GM18526 (cell line): ENCODE results near the gene CCBE1.

Experiments
- POLR2A ChIP-seq: IDR thresholded peaks from 3 replicates; pipeline ENCODE4 v1.6.1; 2011; ENCODE audit not compliant: insufficient read length; ENCODE audit errors: extremely low read depth

Gene CCBE1

DNA sequence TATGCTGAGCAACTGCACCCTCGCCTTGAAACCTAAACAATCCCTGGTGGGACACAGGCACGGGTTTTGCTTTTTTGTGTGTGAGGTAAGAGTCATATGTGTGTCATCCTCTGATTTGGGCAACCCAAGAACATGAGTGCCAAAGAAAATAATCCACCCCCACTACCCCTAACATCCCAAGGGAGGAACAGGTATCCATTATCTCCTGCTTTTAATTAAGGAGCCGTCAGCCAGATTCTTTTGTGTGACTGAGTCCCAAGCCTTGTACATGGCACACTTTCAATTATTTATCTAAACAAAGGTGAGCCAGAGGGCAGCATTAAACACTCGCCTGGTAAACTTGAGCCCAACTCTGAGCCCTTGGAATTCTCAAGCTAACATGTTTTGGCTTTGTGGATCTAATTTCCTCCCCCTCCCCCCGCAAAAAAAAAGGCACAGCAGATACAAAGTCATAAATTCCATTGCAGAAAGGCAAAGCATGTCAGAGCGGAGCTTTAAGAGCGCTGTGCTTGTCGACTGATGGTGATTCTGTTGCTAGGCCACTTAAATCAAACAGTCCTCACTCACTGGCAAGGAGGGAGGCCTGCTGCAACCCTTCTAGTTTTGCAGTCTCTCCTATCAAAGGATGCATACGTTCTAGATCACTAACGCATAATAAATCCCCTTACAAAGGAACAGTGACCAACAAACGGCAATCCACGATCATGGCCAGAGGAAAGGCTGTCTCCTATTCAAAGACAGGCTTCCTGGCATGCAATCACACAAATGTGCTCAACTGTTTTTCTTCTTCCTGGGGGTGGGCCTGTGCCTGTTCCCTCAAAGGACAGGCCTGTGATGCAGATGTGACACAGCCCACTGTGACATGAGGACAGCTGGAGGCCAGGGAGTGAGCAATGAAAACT is 194.7 kb downstream of the CCBE1 start:
- no peak for TF ChIP-seq POLR2A

- TF ChIP-seq POLR2A: no peak
These were observed 195.3 kb downstream of the CCBE1 start for GRCh38 chr18:59501920-59502273.

- no peak for TF ChIP-seq POLR2A
These were observed 196.5 kb downstream of the CCBE1 start for GRCh38 chr18:59500765-59501164.

- TF ChIP-seq POLR2A: no peak
These were observed 198.6 kb downstream of the CCBE1 start for GRCh38 chr18:59498506-59499086.

DNA sequence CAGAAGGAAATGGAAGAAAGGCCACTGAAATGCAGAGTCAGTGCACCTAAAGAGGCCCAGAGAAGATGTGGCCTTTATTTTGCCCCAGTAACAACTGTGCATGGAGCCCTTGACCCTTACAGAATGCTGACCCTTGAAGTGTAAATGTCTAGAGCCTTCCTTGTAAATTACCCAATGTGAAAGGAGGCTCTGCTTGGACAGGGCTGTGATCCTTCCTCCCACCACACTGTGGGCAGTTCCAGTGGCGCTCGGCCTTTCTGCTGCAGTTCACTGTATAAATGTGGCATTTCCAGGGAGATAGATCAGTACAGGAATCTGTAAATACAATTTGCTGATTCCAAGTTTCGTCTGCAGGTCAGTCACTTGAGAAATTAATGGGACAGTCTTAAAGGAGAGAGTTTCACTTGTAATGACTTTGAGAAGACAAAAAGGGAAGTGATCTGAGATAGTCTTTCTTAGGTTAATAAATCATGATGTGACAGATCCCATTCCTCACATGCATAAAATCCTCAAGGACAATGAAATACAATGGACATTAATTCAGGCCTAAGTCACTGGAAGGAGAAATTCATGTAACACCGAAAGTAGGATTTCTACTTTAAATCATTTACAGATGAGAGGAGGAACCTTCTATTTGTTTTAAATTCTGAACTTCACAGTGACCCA is 204.3 kb downstream of the CCBE1 start:
- no peak for TF ChIP-seq POLR2A

DNA sequence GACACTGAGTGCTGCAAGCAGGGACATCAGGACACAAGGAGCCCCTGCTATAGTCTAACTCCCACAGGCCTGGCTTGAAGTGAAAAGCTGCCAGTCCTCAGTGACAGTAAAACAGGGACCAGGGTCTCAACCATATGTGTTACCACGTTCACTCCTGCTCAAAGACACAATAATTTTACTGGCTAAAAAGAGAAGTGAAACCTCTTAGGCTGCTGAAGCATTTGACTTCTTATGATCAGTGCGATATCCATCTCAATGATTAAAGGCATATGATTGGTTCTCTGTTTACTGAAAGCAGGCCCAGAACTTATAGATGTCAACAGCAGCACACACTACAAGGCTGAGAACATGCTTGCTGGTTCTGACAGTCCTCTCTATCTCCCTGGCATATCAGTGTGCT is 208.3 kb downstream of the CCBE1 start:
- TF ChIP-seq POLR2A: no peak

- TF ChIP-seq POLR2A: no peak
These were observed 211.8 kb downstream of the CCBE1 start for GRCh38 chr18:59485382-59485781.

DNA sequence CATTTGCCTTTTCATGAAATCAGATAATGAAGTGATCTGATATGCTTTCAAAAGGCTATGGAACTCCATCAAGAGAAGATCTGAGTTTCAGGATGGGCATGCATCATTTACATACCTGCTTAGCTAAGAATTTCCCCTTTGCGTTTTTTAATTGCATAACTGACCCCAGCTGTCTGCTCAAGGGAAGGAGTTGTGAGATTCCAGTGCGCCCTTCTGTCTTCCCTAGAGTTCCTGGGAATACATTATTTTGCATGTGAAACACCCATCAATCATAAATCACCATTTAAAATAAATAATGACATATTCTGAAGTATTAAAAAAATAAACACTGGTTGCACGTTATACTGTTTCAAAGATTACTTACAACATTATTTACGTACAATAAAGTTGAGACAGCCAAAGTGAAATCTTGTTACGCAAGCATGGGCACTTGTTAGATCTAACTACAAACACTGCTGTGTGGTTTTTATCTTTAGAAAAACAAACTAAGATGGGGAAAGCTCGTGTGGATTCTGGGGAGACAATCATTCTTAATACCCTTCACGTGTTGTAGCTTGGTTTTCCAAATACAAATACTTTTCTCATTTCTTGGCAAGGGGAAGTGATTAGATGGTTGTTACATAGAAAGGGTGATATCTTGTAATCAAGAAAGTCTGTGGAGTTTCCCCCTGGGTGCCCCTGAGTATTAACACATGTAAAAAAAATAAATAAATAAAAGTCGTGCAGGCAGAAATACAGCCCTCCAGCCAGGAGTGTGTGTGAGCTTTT is 212.5 kb downstream of the CCBE1 start:
- TF ChIP-seq POLR2A: no peak

- no peak for TF ChIP-seq POLR2A
These were observed 213.1 kb downstream of the CCBE1 start for GRCh38 chr18:59484131-59484530.

- no peak for TF ChIP-seq POLR2A
These were observed 215.8 kb downstream of the CCBE1 start for GRCh38 chr18:59481436-59481835.

DNA sequence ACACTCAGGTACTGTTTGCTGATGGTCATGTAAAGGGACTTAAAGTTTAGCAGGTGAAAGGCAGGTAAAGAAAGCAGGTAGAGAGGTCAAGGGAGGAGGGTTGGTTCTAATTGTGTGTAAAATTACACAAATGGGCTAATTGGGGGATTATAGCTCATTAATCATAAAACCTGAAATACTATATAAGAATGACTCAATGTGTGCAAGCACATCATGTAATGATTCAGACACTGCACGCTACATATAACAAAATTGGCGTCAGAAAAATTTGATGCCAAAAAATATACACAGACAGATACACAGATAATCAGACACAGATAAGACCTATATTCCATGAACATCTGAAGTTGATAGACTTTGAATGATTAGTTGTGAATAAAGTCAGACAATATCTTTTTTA is 217.4 kb downstream of the CCBE1 start:
- no peak for TF ChIP-seq POLR2A

- TF ChIP-seq POLR2A: no peak
These were observed 218.6 kb downstream of the CCBE1 start for GRCh38 chr18:59478591-59478990.

DNA sequence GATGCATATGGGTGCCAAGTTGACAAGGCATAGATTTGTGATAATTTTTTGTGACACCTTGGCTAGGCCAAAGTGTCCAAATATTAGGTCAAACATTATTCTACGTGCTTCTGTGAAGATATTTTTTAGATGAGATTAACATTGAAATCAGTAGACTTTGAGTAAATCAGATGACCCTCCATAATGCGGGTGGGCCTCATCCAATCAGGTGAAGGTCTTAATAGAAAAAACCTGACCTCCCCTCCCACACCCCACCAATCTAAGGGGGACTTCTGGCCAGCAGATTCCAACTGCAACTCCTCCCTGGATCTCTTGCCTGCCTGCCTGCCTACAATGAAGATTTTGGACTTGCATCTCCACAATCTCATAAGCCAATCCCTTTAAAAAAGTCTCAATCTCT is 219.4 kb downstream of the CCBE1 start:
- no peak for TF ChIP-seq POLR2A

DNA sequence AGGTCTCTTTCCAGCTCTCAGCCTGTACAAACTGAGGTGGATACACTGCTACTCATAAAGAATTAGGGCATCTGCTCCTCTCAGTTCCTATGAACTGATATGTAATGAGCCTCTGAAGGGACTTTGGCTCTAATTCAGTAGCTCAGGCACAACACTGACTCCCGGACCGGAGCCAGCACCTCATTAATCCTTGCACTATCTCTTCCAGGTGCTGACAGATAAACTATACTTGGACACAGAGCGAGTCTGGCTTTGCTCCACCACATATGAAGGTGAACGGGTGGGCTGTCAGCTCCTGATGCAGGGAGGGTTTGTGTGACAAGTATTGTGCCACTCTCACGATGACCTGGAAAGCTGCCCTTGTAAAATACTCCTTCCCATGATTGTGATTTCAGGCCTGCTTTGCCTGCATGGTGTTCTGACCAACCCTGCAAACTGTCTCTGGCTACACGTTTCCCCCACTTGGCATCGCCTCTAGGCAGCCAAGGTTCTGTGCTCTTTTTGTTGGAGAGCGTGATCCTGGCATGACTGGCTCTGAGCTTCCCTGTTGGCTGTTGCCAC is 226.6 kb downstream of the CCBE1 start:
- no peak for TF ChIP-seq POLR2A
